WI38 (cell line): ENCODE measurements around the gene RREB1.

Experiments used
- H3K4me3 ChIP-seq: 2 replicates; pipeline ENCODE4 v1.5.1; 2011; ENCODE audit warnings: low read depth, mild to moderate bottlenecking, control low read depth, low read length
- TF ChIP-seq, protein P1 (sequence below): IDR thresholded peaks from 2 replicates; pipeline ENCODE4 v1.5.1; 2012; ENCODE audit warnings: low read depth, mild to moderate bottlenecking, control low read depth, low read length

RREB1 gene

DNA sequence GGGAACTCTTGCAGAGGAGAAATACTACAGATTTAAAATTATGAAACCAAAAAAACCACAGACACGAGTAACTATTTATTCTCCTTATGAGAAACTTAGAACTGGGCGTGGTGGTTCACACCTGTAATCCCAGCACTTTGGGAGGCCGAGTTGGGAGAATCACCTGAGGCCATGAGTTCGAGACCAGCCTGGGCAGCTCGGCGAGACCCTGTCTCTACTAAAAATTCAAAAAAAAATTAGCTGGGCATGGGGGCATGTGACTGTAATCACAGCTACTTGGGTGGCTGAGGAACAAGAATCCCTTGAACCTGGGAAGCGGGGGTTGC lies 168.4 kb downstream of the RREB1 start:
- TF ChIP-seq, protein P1, sequence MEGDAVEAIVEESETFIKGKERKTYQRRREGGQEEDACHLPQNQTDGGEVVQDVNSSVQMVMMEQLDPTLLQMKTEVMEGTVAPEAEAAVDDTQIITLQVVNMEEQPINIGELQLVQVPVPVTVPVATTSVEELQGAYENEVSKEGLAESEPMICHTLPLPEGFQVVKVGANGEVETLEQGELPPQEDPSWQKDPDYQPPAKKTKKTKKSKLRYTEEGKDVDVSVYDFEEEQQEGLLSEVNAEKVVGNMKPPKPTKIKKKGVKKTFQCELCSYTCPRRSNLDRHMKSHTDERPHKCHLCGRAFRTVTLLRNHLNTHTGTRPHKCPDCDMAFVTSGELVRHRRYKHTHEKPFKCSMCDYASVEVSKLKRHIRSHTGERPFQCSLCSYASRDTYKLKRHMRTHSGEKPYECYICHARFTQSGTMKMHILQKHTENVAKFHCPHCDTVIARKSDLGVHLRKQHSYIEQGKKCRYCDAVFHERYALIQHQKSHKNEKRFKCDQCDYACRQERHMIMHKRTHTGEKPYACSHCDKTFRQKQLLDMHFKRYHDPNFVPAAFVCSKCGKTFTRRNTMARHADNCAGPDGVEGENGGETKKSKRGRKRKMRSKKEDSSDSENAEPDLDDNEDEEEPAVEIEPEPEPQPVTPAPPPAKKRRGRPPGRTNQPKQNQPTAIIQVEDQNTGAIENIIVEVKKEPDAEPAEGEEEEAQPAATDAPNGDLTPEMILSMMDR = no peak
- no peak overlapping the region for H3K4me3 ChIP-seq

DNA sequence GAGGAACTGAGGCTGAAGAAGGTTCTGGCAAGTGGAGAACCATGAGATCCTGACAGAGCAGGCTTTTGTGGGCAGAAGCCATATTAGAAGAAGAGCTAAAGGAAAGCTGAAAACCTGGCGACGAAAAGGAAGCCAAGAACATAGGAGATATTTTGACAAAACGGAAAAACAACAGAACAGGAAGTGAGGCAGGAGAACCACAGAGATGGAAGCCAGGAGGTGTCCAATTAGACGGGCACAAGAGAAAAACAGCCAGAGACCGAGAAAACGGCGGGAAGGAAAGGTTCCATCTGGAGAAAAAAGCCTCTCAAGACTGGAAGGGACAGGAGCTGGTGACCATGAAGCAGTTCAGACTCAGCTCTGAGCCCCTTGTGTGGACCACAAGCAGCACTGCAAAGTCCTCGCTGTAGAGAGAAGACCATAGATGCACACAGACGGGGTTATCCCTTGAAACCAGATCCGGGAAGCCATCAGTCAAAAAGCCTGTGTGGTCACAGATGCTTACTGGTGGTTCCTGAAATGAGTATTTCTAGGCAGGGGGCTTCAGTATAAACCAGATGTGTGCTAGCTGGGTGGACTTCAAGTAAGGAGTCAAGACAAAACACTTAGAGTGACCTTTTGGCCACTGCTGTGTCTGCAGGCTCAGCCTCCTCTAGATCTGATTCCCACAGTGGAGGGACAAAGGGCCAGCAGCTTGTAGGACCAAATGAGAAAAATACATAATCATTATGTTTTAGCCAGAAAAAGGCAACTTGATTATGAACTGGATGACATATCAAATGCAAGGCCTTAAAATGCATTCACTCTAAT lies 174.5 kb downstream of the RREB1 start:
- no peak overlapping the region for H3K4me3 ChIP-seq
- TF ChIP-seq, protein P1 = no peak

DNA sequence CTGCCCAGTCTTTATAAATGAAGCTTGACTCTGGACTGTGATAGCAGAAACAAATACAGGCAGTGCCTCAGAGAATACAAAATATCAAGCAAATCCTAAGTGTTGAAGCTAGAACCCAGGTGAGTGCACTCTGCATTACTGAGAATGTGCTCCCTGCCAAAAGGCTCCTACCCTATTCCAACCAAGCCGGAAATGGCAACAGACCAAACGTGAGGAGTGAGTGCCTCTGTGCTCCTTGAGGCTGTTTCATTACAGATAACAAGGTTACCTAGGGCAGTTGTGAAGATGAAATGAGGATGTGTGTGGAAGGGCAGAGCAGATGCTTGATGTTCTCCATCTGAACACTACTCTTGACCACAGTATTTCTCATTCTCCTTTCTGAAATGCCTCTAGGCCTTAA lies 175.9 kb downstream of the RREB1 start:
- no peak overlapping the region for H3K4me3 ChIP-seq
- TF ChIP-seq, protein P1 = no peak

DNA sequence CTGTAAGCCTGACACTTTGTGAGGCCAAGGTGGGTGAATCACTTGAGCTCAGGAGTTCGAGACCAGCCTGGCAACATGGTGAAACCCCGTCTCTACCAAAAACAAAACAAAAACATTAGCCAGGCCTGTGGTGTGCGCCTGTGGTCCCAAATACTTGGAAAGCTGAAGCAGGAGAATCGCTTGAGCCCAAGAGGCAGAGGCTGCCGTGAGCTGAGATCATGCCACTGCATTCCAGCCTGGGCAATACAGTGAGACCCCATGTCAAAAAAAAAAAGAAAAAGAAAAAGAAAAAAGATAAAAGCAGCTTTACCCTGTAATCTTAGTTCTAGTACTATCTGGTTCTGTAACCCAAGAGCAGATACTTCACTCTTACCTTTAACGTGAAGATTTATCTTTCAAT lies 177.7 kb downstream of the RREB1 start:
- TF ChIP-seq, protein P1 = no peak

DNA sequence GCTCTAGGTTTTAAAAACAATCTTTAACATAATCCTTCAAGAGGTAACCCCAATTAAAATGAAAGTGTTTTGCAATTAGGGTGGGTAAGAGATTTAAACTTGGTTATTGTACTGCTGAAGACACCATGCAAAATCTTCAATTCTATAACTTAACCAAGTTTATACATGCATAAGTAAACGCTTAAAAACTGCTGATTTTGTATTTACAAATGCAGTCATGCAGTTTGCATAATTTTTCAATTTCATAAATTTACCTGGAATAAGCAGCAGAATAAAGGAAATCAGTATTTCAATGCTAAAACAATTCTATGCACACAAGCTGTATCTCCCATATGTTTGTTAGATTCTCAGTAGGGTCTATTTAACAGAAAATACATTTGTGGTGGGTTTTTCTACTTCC lies 182.3 kb downstream of the RREB1 start:
- no peak overlapping the region for H3K4me3 ChIP-seq
- TF ChIP-seq, protein P1 = no peak

More for the DNA sequence above, 177.7 kb downstream of the RREB1 start:
- no peak overlapping the region for H3K4me3 ChIP-seq

DNA sequence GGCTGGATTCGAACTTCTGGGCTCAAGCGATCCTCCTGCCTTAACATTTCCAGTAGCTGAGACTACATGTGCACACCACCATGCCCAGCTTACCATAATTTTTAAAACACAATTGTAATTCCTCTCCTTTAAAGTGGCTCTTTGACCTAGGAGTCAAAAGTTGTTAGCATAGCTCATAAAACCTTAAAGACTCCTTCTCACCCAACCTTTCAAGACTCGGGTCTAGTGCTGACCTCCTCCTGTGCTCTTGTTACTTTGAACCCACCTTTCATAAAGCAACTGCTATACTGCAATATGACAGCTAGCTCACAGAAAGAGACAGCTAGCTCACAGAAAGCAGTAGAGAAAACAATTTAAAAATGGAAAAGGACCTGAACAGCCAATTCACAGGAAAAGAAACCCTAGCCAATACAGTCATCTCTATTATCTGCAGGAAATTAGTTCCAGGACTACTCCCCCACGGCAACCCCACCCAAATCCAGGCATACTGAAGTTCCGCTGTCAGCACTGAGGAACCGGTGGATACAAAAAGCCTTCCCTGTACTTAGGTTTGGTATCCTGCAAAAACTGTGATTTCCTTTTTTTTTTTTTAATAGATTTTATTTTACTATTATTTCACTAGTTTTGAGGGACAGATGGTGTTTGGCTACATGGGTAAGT lies 185.0 kb downstream of the RREB1 start:
- TF ChIP-seq, protein P1 = no peak

DNA sequence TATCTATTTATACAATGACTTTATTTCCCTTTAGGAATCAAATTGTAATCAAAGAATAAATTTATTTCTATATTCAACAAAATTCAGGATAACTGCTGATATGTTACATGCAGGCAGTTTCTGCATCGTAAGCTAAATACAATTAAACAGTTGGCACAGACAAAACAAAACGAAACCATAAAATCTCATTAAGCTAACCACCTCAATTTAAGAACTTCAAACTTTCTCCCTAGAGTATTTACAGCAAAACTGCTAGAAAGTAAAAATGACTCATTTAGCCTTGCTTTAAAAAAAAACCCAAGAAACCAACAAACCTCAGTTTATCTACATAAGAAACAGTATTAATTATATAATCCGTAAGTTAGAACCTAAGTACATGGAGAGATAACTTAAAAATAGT lies 188.2 kb downstream of the RREB1 start:
- no peak overlapping the region for H3K4me3 ChIP-seq
- TF ChIP-seq, protein P1 = no peak

More for the DNA sequence above, 185.0 kb downstream of the RREB1 start:
- H3K4me3 ChIP-seq = no peak overlapping the region
